ENCODE data around the gene ADGRG3. TPM values are rescaled to one million over a fixed set of nuclear protein-coding genes. Genes with fewer than 3 reads are reported as not detected.
"Not testable (repeated sequence)": the region's sequence is repeated elsewhere in the genome, so short reads cannot be mapped to it uniquely, and the experiment has no call there.

ADGRG3 gene
- total RNA-seq, 2 donors from 2014 or later: 6.8 to 10.4 TPM

GRCh38 chr16:57703416-57704010, 35.4 kb downstream of the ADGRG3 start:
- intact Hi-C loops (cut with DNase I): no loop called here

GRCh38 chr16:57704011-57704904, 36.2 kb downstream of the ADGRG3 start:
- intact Hi-C loops (cut with DNase I): no loop called here
- DNase-seq (ENCODE audit: low spot score): no peak

More at GRCh38 chr16:57703416-57704010, 35.4 kb downstream of the ADGRG3 start:
- DNase-seq (ENCODE audit: low spot score): no peak

DNA sequence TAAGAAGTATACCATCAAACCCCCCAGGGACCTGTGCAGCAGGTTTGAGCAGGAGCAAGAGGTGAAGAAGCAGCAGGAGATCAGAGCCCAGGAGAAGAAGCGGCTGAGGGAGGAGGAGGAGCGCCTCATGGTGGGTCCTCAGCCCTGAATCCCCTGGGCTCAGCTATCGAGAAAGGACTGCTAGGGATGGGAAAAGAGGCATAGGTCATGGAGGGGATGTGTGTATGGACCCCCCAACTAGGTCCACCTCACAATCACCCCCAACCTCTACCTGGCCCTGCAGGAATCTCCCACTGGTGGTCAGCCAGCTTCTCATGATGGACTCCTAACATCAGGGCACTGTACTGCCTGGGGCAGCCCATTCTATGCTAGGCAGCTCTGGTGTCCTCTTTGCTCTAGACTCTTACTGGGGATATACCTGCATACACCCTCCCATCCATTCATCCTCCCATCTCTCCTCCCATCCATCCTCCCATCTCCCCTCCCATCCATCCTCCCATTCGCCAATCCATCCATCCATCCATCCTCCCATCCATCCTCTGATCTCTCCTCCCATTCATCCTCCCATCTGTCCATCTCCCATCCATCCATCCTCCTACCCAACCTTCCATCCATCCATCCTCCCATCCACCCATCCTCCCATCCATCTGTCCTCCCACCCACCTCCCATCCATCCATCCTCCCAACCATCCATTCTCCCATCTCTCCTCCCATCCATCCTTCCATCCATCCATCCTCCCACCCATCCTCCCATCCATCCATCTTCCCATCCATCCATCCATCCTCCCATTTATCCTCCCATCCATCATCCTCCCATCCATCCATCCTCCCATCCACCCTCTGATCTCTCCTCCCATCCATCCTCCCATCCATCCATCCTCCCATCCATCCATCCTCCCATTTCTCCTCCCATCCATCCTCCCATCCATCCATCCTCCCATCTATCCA, 37.1 kb downstream of the ADGRG3 start:
- intact Hi-C loops (cut with DNase I): no loop called here
- DNase-seq (ENCODE audit: low spot score): peak; percentile 11

DNA sequence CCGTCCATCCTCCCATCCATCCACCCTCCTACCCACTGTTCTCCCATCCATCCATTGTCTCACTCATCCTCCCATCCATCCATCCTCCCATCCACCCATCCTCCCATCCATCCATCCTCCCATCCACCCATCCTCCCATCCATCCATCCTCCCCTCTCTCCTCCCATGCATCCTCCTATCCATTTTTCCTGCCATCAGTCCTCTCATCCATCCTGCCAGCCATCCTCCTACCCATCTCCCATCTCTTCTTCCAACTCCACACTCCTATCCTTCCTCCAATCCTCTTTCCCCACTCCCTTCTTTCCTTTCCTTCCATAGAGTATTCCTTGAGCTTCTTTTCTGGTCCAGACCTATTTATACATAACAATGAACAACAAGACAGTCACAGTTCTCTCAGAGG, 38.6 kb downstream of the ADGRG3 start:
- no peak for DNase-seq (ENCODE audit: low spot score)
- intact Hi-C loops (cut with DNase I): no loop called here

DNA sequence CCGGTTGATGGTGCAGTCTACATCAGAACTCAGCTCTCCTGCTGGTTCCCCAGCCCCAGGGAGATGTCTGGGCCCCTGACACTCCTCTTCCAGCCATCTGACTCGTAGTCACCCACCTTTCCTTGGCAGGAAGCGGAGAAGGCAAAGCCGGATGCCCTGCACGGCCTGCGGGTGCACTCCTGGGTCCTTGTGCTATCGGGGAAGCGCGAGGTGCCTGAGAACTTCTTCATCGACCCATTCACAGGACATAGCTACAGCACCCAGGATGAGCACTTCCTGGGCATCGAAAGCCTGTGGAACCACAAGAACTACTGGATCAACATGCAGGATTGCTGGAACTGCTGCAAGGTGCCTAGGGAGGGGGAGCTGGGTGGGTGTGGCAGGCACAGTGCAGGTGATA, 39.2 kb downstream of the ADGRG3 start:
- DNase-seq (ENCODE audit: low spot score): peak; percentile 59
- intact Hi-C loops (cut with DNase I): no loop called here

DNA sequence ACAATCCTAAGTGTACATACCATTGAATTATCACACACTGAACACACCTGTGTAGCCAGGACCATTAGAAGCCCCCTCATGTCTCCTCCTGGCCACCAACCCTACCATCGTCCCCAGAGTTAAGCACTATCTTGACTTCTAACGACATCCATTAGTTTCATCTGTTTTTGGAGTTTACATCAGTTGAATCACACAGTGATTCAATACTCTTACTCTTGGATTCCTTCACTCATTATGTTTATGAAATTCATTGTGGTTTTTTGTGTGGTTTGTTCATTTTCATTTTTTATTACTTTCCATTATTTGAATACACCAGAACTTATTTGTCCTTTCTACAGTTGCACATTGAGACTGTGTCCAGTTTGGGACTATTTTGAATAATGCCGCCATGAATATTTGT, 40.1 kb downstream of the ADGRG3 start:
- intact Hi-C loops (cut with DNase I): loop anchor here in 1 of 2 donors (1.0 kb wide), 1 partner anchor 40 kb away; the partner anchor contains the start of gene ADGRG3
- peak; percentile 20 for DNase-seq (ENCODE audit: low spot score)

- DNase-seq (ENCODE audit: low spot score): no peak
These were observed 41.6 kb downstream of the ADGRG3 start for GRCh38 chr16:57709663-57710062.

GRCh38 chr16:57711346-57711745, 43.2 kb downstream of the ADGRG3 start:
- DNase-seq (ENCODE audit: low spot score): no peak
- intact Hi-C loops (cut with DNase I): no loop called here

More at GRCh38 chr16:57709663-57710062, 41.6 kb downstream of the ADGRG3 start:
- intact Hi-C loops (cut with DNase I): no loop called here

GRCh38 chr16:57711993-57712392, 43.9 kb downstream of the ADGRG3 start:
- no peak for DNase-seq (ENCODE audit: low spot score)
- intact Hi-C loops (cut with DNase I): no loop called here

DNA sequence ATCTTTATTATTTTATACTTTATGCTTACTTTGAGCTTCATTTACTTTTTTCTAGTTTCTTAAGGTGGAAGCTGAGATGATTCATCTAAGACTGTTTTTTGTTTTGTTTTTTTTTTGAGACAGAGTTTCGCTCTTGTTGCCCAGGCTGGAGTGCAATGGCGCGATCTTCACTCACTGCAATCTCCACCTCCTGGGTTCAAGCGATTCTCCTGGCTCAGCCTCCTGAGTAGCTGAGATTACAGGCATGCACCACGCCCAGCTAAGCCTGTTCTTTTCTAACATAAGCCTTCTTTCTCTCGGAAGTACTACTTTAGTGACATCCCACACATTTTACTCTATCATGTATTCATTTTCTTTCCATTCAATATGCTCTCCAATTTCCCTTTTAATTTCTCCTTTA, 44.5 kb downstream of the ADGRG3 start:
- intact Hi-C loops (cut with DNase I): not testable (repeated sequence)
- peak; percentile 15 for DNase-seq (ENCODE audit: low spot score)

DNA sequence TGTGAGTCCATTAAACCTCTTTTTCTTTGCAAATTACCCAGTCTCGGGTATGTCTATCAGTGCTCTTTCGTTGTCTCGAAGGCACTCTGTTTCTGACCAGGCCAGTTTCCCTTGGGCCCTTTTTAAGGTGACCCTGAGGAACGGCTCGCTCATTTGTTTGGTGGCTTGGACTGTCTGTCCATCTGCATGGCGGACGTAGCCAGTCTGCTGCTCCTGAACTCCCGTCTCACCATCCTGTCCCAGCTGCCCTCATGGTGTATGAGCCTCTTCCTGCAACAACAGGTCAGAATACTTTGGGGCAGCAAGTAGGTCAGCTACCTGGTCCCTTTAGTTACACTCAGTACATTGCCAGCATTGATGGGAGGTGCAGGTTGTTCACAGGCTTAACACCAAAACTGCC, 45.5 kb downstream of the ADGRG3 start:
- DNase-seq (ENCODE audit: low spot score): no peak
- intact Hi-C loops (cut with DNase I): no loop called here

GRCh38 chr16:57714047-57714446, 45.9 kb downstream of the ADGRG3 start:
- DNase-seq (ENCODE audit: low spot score): no peak
- intact Hi-C loops (cut with DNase I): no loop called here

- peak; percentile 81 for DNase-seq (ENCODE audit: low spot score)
- intact Hi-C loops (cut with DNase I): no loop called here
These were observed 52.1 kb downstream of the ADGRG3 start for GRCh38 chr16:57720142-57720575.

DNA sequence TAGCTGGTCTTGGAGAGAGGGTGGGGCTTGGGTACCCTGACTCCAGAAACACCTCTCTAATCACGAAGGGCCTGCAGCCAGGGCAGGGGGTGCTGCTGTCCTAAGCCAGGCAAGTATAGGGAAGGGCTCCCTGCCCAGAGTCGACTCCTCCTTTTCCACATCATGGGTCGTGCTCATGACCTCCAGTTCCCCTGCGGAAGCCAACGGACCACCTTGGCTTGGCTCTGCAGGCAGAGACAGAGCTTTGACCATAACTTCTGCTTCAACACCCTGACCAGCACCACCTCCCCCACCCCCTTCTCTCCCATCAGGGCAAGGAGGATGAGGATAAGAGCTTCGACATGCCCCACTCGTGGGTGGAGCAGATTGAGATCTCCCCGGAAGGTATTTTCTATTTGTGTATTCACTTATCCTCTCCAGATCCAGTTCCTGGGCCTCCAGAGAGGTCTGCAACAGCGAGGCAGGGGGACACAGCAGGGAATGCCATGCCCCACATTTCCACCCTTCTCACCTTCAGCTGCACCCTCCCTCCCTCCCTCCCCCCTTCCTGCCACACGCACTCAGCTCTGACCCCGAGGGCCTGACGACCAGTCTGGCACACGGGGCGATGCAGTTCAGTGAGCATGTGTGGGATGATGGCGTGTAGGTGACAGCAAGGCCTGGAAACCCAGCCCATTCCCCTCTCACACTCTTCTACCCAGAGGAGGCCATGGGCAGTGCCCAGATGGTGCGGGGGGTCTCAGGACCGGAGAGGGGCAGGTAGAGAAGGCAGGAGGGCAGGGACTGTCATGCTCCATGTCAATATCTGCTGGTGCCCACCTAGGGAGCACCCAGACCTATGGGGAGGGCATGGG, 53.5 kb downstream of the ADGRG3 start:
- DNase-seq (ENCODE audit: low spot score): peak; percentile 51
- intact Hi-C loops (cut with DNase I): no loop called here

GRCh38 chr16:57722210-57722499, 54.0 kb downstream of the ADGRG3 start:
- intact Hi-C loops (cut with DNase I): no loop called here
- peak; percentile 50 for DNase-seq (ENCODE audit: low spot score)

DNA sequence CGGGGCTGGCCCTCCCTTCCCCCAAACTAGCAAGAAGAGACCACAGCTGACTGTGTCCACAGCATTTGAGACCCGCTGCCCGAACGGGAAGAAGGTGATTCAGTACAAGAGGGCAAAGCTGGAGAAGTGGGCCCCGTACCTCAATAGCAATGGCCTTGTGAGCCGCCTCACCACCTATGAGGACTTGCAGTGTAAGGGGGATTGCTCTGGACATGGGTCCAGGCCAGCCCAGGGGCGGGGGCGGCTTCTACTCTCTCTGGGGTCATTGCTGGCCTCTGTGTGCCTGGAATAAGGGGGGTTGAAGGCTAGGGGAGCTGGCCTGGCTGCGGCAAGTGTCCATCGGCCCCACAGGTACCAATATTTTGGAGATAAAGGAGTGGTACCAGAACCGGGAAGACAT, 54.5 kb downstream of the ADGRG3 start:
- intact Hi-C loops (cut with DNase I): no loop called here
- DNase-seq (ENCODE audit: low spot score): peak; percentile 47

DNA sequence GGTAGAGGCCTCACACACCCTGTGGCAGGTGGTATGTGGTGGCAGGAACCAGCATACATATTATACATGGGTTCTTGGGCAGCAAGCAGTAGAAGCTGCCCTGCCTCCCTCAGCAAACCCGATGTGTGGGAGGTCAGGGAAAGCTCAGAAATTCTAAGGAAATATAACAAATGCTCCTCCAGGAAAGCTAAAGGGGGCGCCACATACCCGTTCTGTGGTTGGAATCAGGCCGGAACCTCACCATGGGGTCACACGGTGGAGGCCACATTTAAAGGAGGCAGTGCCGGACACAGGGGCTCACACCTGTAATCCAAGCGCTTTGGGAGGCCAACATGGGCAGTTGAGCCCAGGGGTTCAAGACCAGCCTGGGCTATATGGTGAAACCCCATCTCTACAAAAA, 55.1 kb downstream of the ADGRG3 start:
- intact Hi-C loops (cut with DNase I): no loop called here

GRCh38 chr16:57724531-57724930, 56.4 kb downstream of the ADGRG3 start:
- intact Hi-C loops (cut with DNase I): no loop called here

More for the DNA sequence above, 55.1 kb downstream of the ADGRG3 start:
- peak; percentile 53 for DNase-seq (ENCODE audit: low spot score)

DNA sequence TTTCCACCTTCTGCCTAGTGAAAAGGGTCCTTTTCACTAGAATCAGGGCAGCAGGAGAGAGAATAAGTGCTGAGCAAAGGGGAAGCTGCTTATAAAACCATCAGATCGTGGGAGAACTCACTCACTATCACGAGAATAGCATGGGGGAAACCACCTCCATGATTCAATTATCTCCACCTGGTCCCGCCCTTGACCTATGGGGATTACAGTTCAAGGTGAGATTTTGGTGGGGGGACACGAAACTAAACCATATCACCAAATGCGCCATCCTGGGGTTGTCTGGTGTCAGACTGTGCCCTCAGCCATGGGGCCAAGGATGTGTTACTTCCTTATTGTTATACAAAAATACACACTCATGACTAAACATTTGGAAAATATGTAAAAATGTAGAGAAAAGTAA, 57.0 kb downstream of the ADGRG3 start:
- DNase-seq (ENCODE audit: low spot score): no peak
- intact Hi-C loops (cut with DNase I): no loop called here

More at GRCh38 chr16:57724531-57724930, 56.4 kb downstream of the ADGRG3 start:
- DNase-seq (ENCODE audit: low spot score): no peak

All from posterior vena cava (tissue), 2 donors.